IMR-90 (cell line): ENCODE data around the gene GDPD3. TPM values are rescaled to one million over a fixed set of nuclear protein-coding genes. Genes with fewer than 3 reads are reported as not detected.

Experiments
- ATAC-seq: fragments of 200-7000 bp; cut with Tn5 transposase; 2 replicates; pipeline ENCODE4 v1.9.1; 2020; ENCODE audit warnings: low read depth, mild to moderate bottlenecking, moderate library complexity
- BruUV-seq: library from RNA; stranded (reverse); fragments of 400-500 nt; replicated peaks from 2 replicates; lab custom pipeline; 2021; lab: Mats Ljungman, UMichigan
- CTCF ChIA-PET: fragments of 300-600 bp; formaldehyde crosslinking; extraction: SDS; loops from one replicate; lab custom pipeline; 2021; ENCODE audit warnings: antibody characterized with exemption; lab: Yijun Ruan, JAX
- POLR2A ChIA-PET: fragments of 300-600 bp; sonication (Branson Sonifier 250); formaldehyde crosslinking; loops from one replicate; lab custom pipeline; 2022; ENCODE audit warnings: antibody characterized with exemption; ENCODE audit not compliant: unreplicated experiment; lab: Charles Lee
- DNase-seq: peaks from one replicate; pipeline ENCODE4 v3.0.0; 2013
- H2AFZ ChIP-seq: replicated peaks from 2 replicates; pipeline ENCODE3; 2013; ENCODE audit warnings: low read length, mild to moderate bottlenecking; ENCODE audit not compliant: poor library complexity
- H2AK5ac ChIP-seq: 2 replicates; pipeline ENCODE4 v1.6.1; 2013; ENCODE audit warnings: low read depth, low read length, inconsistent platforms
- H2AK9ac ChIP-seq: replicated peaks from 2 replicates; pipeline ENCODE3; 2013; ENCODE audit warnings: mild to moderate bottlenecking, low read depth, low read length, moderate library complexity; ENCODE audit not compliant: poor library complexity
- H2BK120ac ChIP-seq: 2 replicates; pipeline ENCODE4 v1.6.1; 2013; ENCODE audit warnings: low read depth, low read length, inconsistent platforms
- H2BK15ac ChIP-seq: 3 replicates; pipeline ENCODE4 v1.6.1; 2013; ENCODE audit warnings: low read depth, low read length, inconsistent platforms
- H2BK20ac ChIP-seq: 2 replicates; pipeline ENCODE4 v1.6.1; 2013; ENCODE audit warnings: low read depth, mild to moderate bottlenecking, inconsistent platforms, low read length, moderate library complexity
- H2BK5ac ChIP-seq: 2 replicates; pipeline ENCODE4 v1.6.1; 2013; ENCODE audit warnings: mild to moderate bottlenecking, low read depth, low read length, inconsistent platforms; ENCODE audit not compliant: poor library complexity, severe bottlenecking
- H3K14ac ChIP-seq: replicated peaks from 2 replicates; pipeline ENCODE4 v1.6.1; 2013; ENCODE audit warnings: low read depth, low read length, inconsistent platforms
- H3K18ac ChIP-seq: 2 replicates; pipeline ENCODE4 v1.6.1; 2013; ENCODE audit warnings: low read depth, low read length, control low read depth
- H3K23ac ChIP-seq: 2 replicates; pipeline ENCODE4 v1.6.1; 2013; ENCODE audit warnings: low read depth, low read length, inconsistent platforms
- H3K27ac ChIP-seq: 2 replicates; pipeline ENCODE4 v1.5.1; 2013; ENCODE audit warnings: mild to moderate bottlenecking, control low read depth, low read length; ENCODE audit not compliant: insufficient read depth
- H3K27me3 ChIP-seq: 2 replicates; pipeline ENCODE4 v1.6.1; 2013; ENCODE audit warnings: low read length; ENCODE audit not compliant: control insufficient read depth, insufficient read depth
- H3K36me3 ChIP-seq: 2 replicates; pipeline ENCODE4 v1.6.1; 2013; ENCODE audit warnings: low read length, mixed read lengths; ENCODE audit not compliant: control insufficient read depth, insufficient read depth
- H3K4ac ChIP-seq: 2 replicates; pipeline ENCODE4 v1.6.1; 2013; ENCODE audit warnings: low read depth, low read length, inconsistent platforms
- H3K4me1 ChIP-seq: 2 replicates; pipeline ENCODE4 v1.6.1; 2013; ENCODE audit warnings: low read length, mixed read lengths; ENCODE audit not compliant: control insufficient read depth, insufficient read depth
- H3K4me2 ChIP-seq: 2 replicates; pipeline ENCODE4 v1.6.1; 2013; ENCODE audit warnings: low read depth, mild to moderate bottlenecking, control low read depth, low read length, moderate library complexity
- H3K4me3 ChIP-seq: 2 replicates; pipeline ENCODE4 v1.5.1; 2013; ENCODE audit warnings: low read depth, mild to moderate bottlenecking, control low read depth, low read length, moderate library complexity; ENCODE audit not compliant: insufficient read depth
- H3K56ac ChIP-seq: 2 replicates; pipeline ENCODE4 v1.6.1; 2013; ENCODE audit warnings: low read length, inconsistent platforms; ENCODE audit not compliant: insufficient read depth; ENCODE audit errors: extremely low read depth
- H3K79me1 ChIP-seq, 2 experiments: 2 replicates each; pipeline ENCODE4 v1.6.1; 2013; ENCODE audit warnings: low read length in 2 of 2, inconsistent platforms in 1 of 2, low read depth in 1 of 2
- H3K9ac ChIP-seq: 2 replicates; pipeline ENCODE4 v1.6.1; 2013; ENCODE audit warnings: low read depth, low read length, control low read depth
- H3K9me1 ChIP-seq: 2 replicates; pipeline ENCODE4 v1.6.1; 2013; ENCODE audit warnings: low read length, inconsistent platforms; ENCODE audit not compliant: insufficient read depth
- H3K9me3 ChIP-seq: 2 replicates; pipeline ENCODE4 v1.6.1; 2013; ENCODE audit warnings: low read length; ENCODE audit not compliant: control insufficient read depth, insufficient read depth
- H4K20me1 ChIP-seq: 2 replicates; pipeline ENCODE4 v1.6.1; 2013; ENCODE audit warnings: low read length, inconsistent platforms; ENCODE audit not compliant: insufficient read depth
- H4K5ac ChIP-seq: 2 replicates; pipeline ENCODE4 v1.6.1; 2013; ENCODE audit warnings: mild to moderate bottlenecking, low read depth, low read length, control low read depth
- H4K8ac ChIP-seq, 2 experiments: 2 replicates each; pipeline ENCODE4 v1.6.1; 2013; ENCODE audit warnings: low read depth in 2 of 2, low read length in 2 of 2, control low read depth in 1 of 2, inconsistent platforms in 1 of 2
- H4K91ac ChIP-seq: 2 replicates; pipeline ENCODE4 v1.6.1; 2013; ENCODE audit warnings: low read depth, low read length, inconsistent platforms; ENCODE audit not compliant: insufficient read depth
- BHLHE40 ChIP-seq: fragments of 150-350 bp; IDR thresholded peaks from 2 replicates; pipeline ENCODE4 v1.6.1; 2016; ENCODE audit warnings: mild to moderate bottlenecking, low read depth, low read length
- MAZ ChIP-seq: IDR thresholded peaks from 2 replicates; pipeline ENCODE4 v1.6.1; 2012; ENCODE audit warnings: low read depth, mild to moderate bottlenecking, low read length, improper control_type of control experiment, moderate library complexity, borderline replicate concordance
- NFE2L2 ChIP-seq: fragments of 150-350 bp; IDR thresholded peaks from 2 replicates; pipeline ENCODE4 v1.6.1; 2016; ENCODE audit warnings: low read depth, mild to moderate bottlenecking, low read length
- WGBS, 2 experiments: methylation state at CpG; one replicate each; pipeline versions ENCODE4 v1.1.5 to v1.1.7; 2013; ENCODE audit warnings: missing lambda C conversion rate in 2 of 2; ENCODE audit not compliant: insufficient read length in 1 of 2; ENCODE audit errors: extremely low coverage in 2 of 2; 5-methylcytosine and 5-hydroxymethylcytosine counted together
- dilution Hi-C: fragments of 300-500 bp; cut with HindIII; formaldehyde crosslinking; loops from one replicate; pipeline ENCODE4 v1.14.3; 2018; ENCODE audit warnings: low sequenced_read_pairs; ENCODE audit not compliant: unreplicated experiment
- in situ Hi-C: fragments of 300-500 bp; cut with MboI; formaldehyde crosslinking; loops from 3 replicates; pipeline ENCODE4 v1.14.3; 2019; ENCODE audit warnings: low sequenced_read_pairs, inconsistent platforms, mixed read lengths
- intact Hi-C: fragments of 100-400 bp; cut with micrococcal nuclease; formaldehyde crosslinking; loops from 2 replicates; pipeline ENCODE4 v1.10.0; 2022
- polyA plus RNA-seq, 3 experiments: library from polyadenylated mRNA; depleted of rRNA; stranded (reverse); fragments of >200 nt; gene quantifications; 2 replicates each; pipeline ENCODE4 v1.2.3, GENCODE V29; 2012; ENCODE audit warnings: low replicate concordance in 1 of 3
- total RNA-seq: library from RNA; depleted of rRNA; stranded (reverse); fragments of >200 nt; gene quantifications from 2 replicates; pipeline ENCODE4 v1.2.3, GENCODE V29; 2012

Gene GDPD3
- total and polyA plus RNA-seq, 2 of the 4 experiments (the other 2 are of a cell fraction): under 0.01 to 19.5 TPM

- no peak for DNase-seq
- Histone ChIP-seq H3K9me1 (peaks cover 23% of the 10 kb centered on the region), H3K56ac (peak overlapping the region; percentile 89), H2AK5ac (peak overlapping the region; percentile 98; the same call in 1 of the 2 replicates), H3K36me3 (peaks cover 50% of the 10 kb centered on the region), H2BK5ac (peak overlapping the region; percentile 98), H4K8ac (no peak overlapping the region; a peak in 2 of 4 replicates), H3K4me1 (peaks cover 32% of the 10 kb centered on the region), H3K18ac (no peak overlapping the region), H3K4me2 (peak overlapping the region; percentile 96), H3K9ac (peak overlapping the region; percentile 96), H3K27ac (peak overlapping the region; percentile 99), H3K79me1 (peaks cover 30 to 65% of the 10 kb centered on the region in 2 experiments), H3K23ac (peak overlapping the region; percentile 98), H4K5ac (no peak overlapping the region), H4K91ac (0 out of 2 replicates have a peak overlapping the region, but pooled peaks have one; percentile 96), H2BK20ac (no peak overlapping the region), H3K4me3 (peak overlapping the region; percentile 85), H3K9me3 (no peaks in the 10 kb centered on the region), H2AK9ac (peak overlapping the region; percentile 100), H2BK120ac (no peak overlapping the region), H3K4ac (peak overlapping the region; percentile 96), H3K27me3 (no peaks in the 10 kb centered on the region), H4K20me1 (peaks cover 63% of the 10 kb centered on the region), H2BK15ac (no peak overlapping the region), H2AFZ (peak overlapping the region; percentile 65), H3K14ac (peak overlapping the region; percentile 98)
- BruUV-seq: no TSS peak
- no peak for ATAC-seq
- dilution Hi-C loops (no loop called here), intact Hi-C loops (no loop called here), in situ Hi-C loops (no loop called here)
- WGBS, 2 experiments: 26% methylated on average over 6 of the region's 21 CpGs; no CpG with 5 or more reads in 1 of the 2 experiments
- POLR2A ChIA-PET: interaction anchor here (1.0 kb wide), 1 partner anchor 12 kb away, joined by 3 read pairs; no protein-coding TSS in a partner anchor
- TF ChIP-seq NFE2L2: no peak
- no peak for TF ChIP-seq BHLHE40
- TF ChIP-seq MAZ: 0 out of 2 replicates have a peak, but pooled peaks have one; percentile 10
- CTCF ChIA-PET: no interaction called here
Measured at GRCh38 chr16:30066761-30067583, 46.4 kb downstream of the GDPD3 start.
